Measurements from ENCODE around the gene HORMAD2. TPM values are rescaled to one million over a fixed set of nuclear protein-coding genes. Genes with fewer than 3 reads are reported as not detected.

The HORMAD2 gene
- total RNA-seq, 3 donors from 2014 or later: not detected

GRCh38 chr22:30116362-30117117, 36.3 kb downstream of the HORMAD2 start:
- H3K36me3 ChIP-seq: no peaks in the 10 kb centered on the region
- no peak for DNase-seq (ENCODE audit: low spot score in 2 of 2)
- H3K27me3 ChIP-seq: no peaks in the 10 kb centered on the region
- no peak overlapping the region for H3K27ac ChIP-seq
- no peaks in the 10 kb centered on the region for H3K4me1 ChIP-seq
- no peaks in the 10 kb centered on the region for H3K9me3 ChIP-seq
- no peak overlapping the region for H3K4me3 ChIP-seq
- intact Hi-C loops (cut with DNase I; ENCODE audit: low total_unique reads): no loop called here
- TF ChIP-seq POLR2A (IDR thresholded peaks at IDR 0.05) (no peak), POLR2AphosphoS5 (IDR thresholded peaks at IDR 0.05) (no peak), CTCF (IDR thresholded peaks at IDR 0.05) (no peak)

- no peak for DNase-seq (ENCODE audit: low spot score in 2 of 2)
- Histone ChIP-seq H3K27me3 (no peaks in the 10 kb centered on the region), H3K9me3 (no peaks in the 10 kb centered on the region), H3K4me1 (no peaks in the 10 kb centered on the region), H3K36me3 (no peaks in the 10 kb centered on the region), H3K27ac (no peak overlapping the region), H3K4me3 (no peak overlapping the region)
- no peak for TF ChIP-seq CTCF (IDR thresholded peaks at IDR 0.05)
- no peak for TF ChIP-seq POLR2A (IDR thresholded peaks at IDR 0.05)
- TF ChIP-seq POLR2AphosphoS5 (IDR thresholded peaks at IDR 0.05): no peak
- intact Hi-C loops (cut with DNase I; ENCODE audit: low total_unique reads): no loop called here
Measured at GRCh38 chr22:30117256-30117655, 37.0 kb downstream of the HORMAD2 start.

GRCh38 chr22:30118291-30118690, 38.0 kb downstream of the HORMAD2 start:
- H3K36me3 ChIP-seq: no peaks in the 10 kb centered on the region
- TF ChIP-seq CTCF (IDR thresholded peaks at IDR 0.05) (no peak), POLR2AphosphoS5 (IDR thresholded peaks at IDR 0.05) (no peak), POLR2A (IDR thresholded peaks at IDR 0.05) (no peak)
- intact Hi-C loops (cut with DNase I; ENCODE audit: low total_unique reads): no loop called here
- no peak for DNase-seq (ENCODE audit: low spot score in 2 of 2)
- no peaks in the 10 kb centered on the region for H3K9me3 ChIP-seq
- no peaks in the 10 kb centered on the region for H3K4me1 ChIP-seq
- no peak overlapping the region for H3K27ac ChIP-seq
- no peak overlapping the region for H3K4me3 ChIP-seq
- no peaks in the 10 kb centered on the region for H3K27me3 ChIP-seq

GRCh38 chr22:30121960-30122359, 41.7 kb downstream of the HORMAD2 start:
- intact Hi-C loops (cut with DNase I; ENCODE audit: low total_unique reads): no loop called here
- no peaks in the 10 kb centered on the region for H3K36me3 ChIP-seq
- TF ChIP-seq CTCF (IDR thresholded peaks at IDR 0.05) (no peak), POLR2AphosphoS5 (IDR thresholded peaks at IDR 0.05) (no peak), POLR2A (IDR thresholded peaks at IDR 0.05) (no peak)
- no peak for DNase-seq (ENCODE audit: low spot score in 2 of 2)
- H3K27me3 ChIP-seq: no peaks in the 10 kb centered on the region
- no peak overlapping the region for H3K27ac ChIP-seq
- H3K9me3 ChIP-seq: no peaks in the 10 kb centered on the region
- no peak overlapping the region for H3K4me3 ChIP-seq
- H3K4me1 ChIP-seq: no peaks in the 10 kb centered on the region

GRCh38 chr22:30123463-30123862, 43.2 kb downstream of the HORMAD2 start:
- H3K27ac ChIP-seq: no peak overlapping the region
- no peaks in the 10 kb centered on the region for H3K36me3 ChIP-seq
- no peak overlapping the region for H3K4me3 ChIP-seq
- DNase-seq (ENCODE audit: low spot score in 2 of 2): no peak
- intact Hi-C loops (cut with DNase I; ENCODE audit: low total_unique reads): no loop called here
- H3K9me3 ChIP-seq: no peaks in the 10 kb centered on the region
- TF ChIP-seq POLR2A (IDR thresholded peaks at IDR 0.05): no peak
- no peak for TF ChIP-seq CTCF (IDR thresholded peaks at IDR 0.05)
- TF ChIP-seq POLR2AphosphoS5 (IDR thresholded peaks at IDR 0.05): no peak
- no peaks in the 10 kb centered on the region for H3K4me1 ChIP-seq
- H3K27me3 ChIP-seq: no peaks in the 10 kb centered on the region
